Fibroblast of lung (primary cell): ENCODE data around the gene CDC14B. TPM values are rescaled to one million over a fixed set of nuclear protein-coding genes. Genes with fewer than 3 reads are reported as not detected.

Experiments used
- DNase-seq, 2 donors: peaks; one replicate each; pipeline versions ENCODE4 v3.0.0 to v3.0.0-alpha.2; 2010; ENCODE audit warnings: low read depth in 2 of 2
- H2AFZ ChIP-seq: 2 replicates; pipeline ENCODE4 v1.5.1; 2012; ENCODE audit warnings: low read length, control low read depth, inconsistent platforms
- H3K27ac ChIP-seq: 2 replicates; pipeline ENCODE4 v1.5.1; 2011; ENCODE audit warnings: low read length, control low read depth; ENCODE audit not compliant: insufficient read depth
- H3K27me3 ChIP-seq: 2 replicates; pipeline ENCODE4 v1.5.1; 2011; ENCODE audit warnings: mild to moderate bottlenecking, low read length; ENCODE audit not compliant: control insufficient read depth, insufficient read depth
- H3K36me3 ChIP-seq: 2 replicates; pipeline ENCODE4 v1.5.1; 2011; ENCODE audit warnings: low read length; ENCODE audit not compliant: control insufficient read depth, insufficient read depth
- H3K4me1 ChIP-seq: 2 replicates; pipeline ENCODE4 v1.5.1; 2011; ENCODE audit warnings: low read length; ENCODE audit not compliant: control insufficient read depth, insufficient read depth; ENCODE audit errors: extremely low read depth
- H3K4me2 ChIP-seq: 2 replicates; pipeline ENCODE4 v1.5.1; 2011; ENCODE audit warnings: low read length, control low read depth; ENCODE audit not compliant: insufficient read depth; ENCODE audit errors: extremely low read depth
- H3K4me3 ChIP-seq, 4 experiments: fragments of 200-600 bp in 1 of 4; sonication (generic) in 1 of 4; replicated peaks in 1 of 4; 2 replicates each; pipeline ENCODE4 v1.5.1; 2011 to 2016; ENCODE audit warnings: low read length in 4 of 4, low read depth in 3 of 4, mild to moderate bottlenecking in 3 of 4, control low read depth in 2 of 4, inconsistent platforms in 1 of 4, mixed read lengths in 1 of 4; ENCODE audit not compliant: insufficient read depth in 1 of 4; ENCODE audit errors: control extremely low read depth in 1 of 4
- H3K79me2 ChIP-seq: 2 replicates; pipeline ENCODE4 v1.5.1; 2012; ENCODE audit warnings: mild to moderate bottlenecking, low read length, inconsistent platforms; ENCODE audit not compliant: control insufficient read depth, insufficient read depth
- H3K9ac ChIP-seq: 2 replicates; pipeline ENCODE4 v1.5.1; 2011; ENCODE audit warnings: mild to moderate bottlenecking, low read length, control low read depth; ENCODE audit not compliant: insufficient read depth
- H3K9me3 ChIP-seq: 2 replicates; pipeline ENCODE4 v1.5.1; 2012; ENCODE audit warnings: low read depth, low read length; ENCODE audit not compliant: control insufficient read depth, insufficient read depth
- H4K20me1 ChIP-seq: 2 replicates; pipeline ENCODE4 v1.5.1; 2011; ENCODE audit warnings: low read length; ENCODE audit not compliant: control insufficient read depth, insufficient read depth; ENCODE audit errors: extremely low read depth
- EZH2 ChIP-seq: IDR thresholded peaks from 2 replicates; pipeline ENCODE4 v1.5.1; 2012; ENCODE audit warnings: low read length, control low read depth, mild to moderate bottlenecking; ENCODE audit errors: missing control alignments
- polyA plus RNA-seq, 2 donors: library from polyadenylated mRNA; depleted of rRNA in 1 of 2; stranded (reverse) in 1 of 2; unstranded in 1 of 2; fragments of >200 nt; gene quantifications; 2 replicates each; pipeline ENCODE4 v1.2.1, GENCODE V29; 2011 to 2012; ENCODE audit warnings: missing spikeins in 1 of 2
- total RNA-seq: library from RNA; depleted of rRNA; stranded (reverse); fragments of >200 nt; gene quantifications from 2 replicates; pipeline ENCODE4 v1.2.1, GENCODE V29; 2014
- TF ChIP-seq, protein P1 (sequence below), 2 donors: IDR thresholded peaks in 1 of 2; conservative IDR thresholded peaks in 1 of 2; 1 replicate in 1 of 2; 2 replicates in 1 of 2; pipeline ENCODE4 v1.5.1; 2011 to 2012; ENCODE audit warnings: low read length in 2 of 2, control low read depth in 1 of 2, inconsistent platforms in 1 of 2, low read depth in 1 of 2, mild to moderate bottlenecking in 1 of 2

CDC14B gene
- total and polyA plus RNA-seq, 2 donors (not counting 1 experiment from before 2014, with no cell fraction given), result 38.0 to 68.5 TPM

DNA sequence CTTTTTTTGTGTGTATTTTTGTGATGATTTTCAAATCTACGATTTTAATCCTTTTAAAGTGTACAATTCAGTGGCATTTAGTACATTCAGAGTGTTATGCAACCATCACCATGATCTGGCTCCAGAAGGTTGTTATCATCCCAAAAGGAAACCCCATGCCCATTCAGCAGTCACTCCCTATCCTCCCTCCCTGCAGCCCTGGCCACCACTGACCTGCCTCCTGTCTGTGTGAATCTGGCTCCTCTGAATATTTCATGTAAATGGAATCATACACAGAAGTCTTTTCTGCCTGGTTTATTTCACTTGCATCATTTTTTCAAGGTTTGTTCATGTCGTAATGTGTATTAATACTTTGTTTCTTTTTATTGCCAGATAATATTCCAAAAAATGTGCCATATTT, 137.2 kb downstream of the CDC14B start:
- H3K4me2 ChIP-seq, result no peak overlapping the region
- no peak for TF ChIP-seq EZH2
- TF ChIP-seq, protein P1, sequence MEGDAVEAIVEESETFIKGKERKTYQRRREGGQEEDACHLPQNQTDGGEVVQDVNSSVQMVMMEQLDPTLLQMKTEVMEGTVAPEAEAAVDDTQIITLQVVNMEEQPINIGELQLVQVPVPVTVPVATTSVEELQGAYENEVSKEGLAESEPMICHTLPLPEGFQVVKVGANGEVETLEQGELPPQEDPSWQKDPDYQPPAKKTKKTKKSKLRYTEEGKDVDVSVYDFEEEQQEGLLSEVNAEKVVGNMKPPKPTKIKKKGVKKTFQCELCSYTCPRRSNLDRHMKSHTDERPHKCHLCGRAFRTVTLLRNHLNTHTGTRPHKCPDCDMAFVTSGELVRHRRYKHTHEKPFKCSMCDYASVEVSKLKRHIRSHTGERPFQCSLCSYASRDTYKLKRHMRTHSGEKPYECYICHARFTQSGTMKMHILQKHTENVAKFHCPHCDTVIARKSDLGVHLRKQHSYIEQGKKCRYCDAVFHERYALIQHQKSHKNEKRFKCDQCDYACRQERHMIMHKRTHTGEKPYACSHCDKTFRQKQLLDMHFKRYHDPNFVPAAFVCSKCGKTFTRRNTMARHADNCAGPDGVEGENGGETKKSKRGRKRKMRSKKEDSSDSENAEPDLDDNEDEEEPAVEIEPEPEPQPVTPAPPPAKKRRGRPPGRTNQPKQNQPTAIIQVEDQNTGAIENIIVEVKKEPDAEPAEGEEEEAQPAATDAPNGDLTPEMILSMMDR (conservative IDR thresholded peaks at IDR 0.05 in 1 of 2, IDR thresholded peaks at IDR 0.05 in 1 of 2; ENCODE audit: low read depth in 1 of 2, low read length in 2 of 2), result no peak
- no peaks in the 10 kb centered on the region for H4K20me1 ChIP-seq
- H3K9ac ChIP-seq, result no peak overlapping the region
- no peaks in the 10 kb centered on the region for H3K79me2 ChIP-seq
- no peaks in the 10 kb centered on the region for H3K9me3 ChIP-seq
- H3K27ac ChIP-seq, result no peak overlapping the region
- peaks cover 16% of the 10 kb centered on the region for H3K4me1 ChIP-seq
- H3K36me3 ChIP-seq, result peaks cover 3% of the 10 kb centered on the region
- H2AFZ ChIP-seq, result no peak overlapping the region
- H3K27me3 ChIP-seq, result no peaks in the 10 kb centered on the region
- H3K4me3 ChIP-seq, result no peak overlapping the region
- DNase-seq, result no peak

DNA sequence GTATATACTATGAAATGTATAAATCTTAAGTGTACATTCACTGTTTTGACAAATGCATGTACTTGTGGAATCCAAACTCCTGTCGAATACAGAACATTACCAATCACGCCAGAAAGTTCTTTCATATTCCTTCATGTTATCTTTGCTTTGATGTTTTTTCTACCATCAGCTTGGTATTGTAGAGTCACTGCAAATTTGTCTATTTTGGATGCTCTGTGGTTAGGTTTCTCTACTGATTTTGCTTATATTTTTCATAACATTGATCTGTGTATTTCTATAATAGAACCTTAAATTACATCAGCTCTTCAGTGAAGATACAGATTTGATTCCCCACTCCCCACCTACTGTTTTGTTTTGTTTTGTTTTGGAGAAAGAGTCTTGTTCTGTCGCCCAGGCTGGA, 138.9 kb downstream of the CDC14B start:
- Histone ChIP-seq H3K4me2 (no peak overlapping the region), H3K4me1 (peaks cover 10% of the 10 kb centered on the region), H3K4me3 (no peak overlapping the region), H3K9ac (no peak overlapping the region), H3K36me3 (peaks cover 5% of the 10 kb centered on the region), H3K9me3 (no peaks in the 10 kb centered on the region), H3K27ac (no peak overlapping the region), H4K20me1 (no peaks in the 10 kb centered on the region), H3K79me2 (no peaks in the 10 kb centered on the region), H3K27me3 (no peaks in the 10 kb centered on the region), H2AFZ (no peak overlapping the region)
- TF ChIP-seq, protein P1 (conservative IDR thresholded peaks at IDR 0.05 in 1 of 2, IDR thresholded peaks at IDR 0.05 in 1 of 2; ENCODE audit: low read depth in 1 of 2, low read length in 2 of 2), result no peak
- TF ChIP-seq EZH2, result no peak
- no peak for DNase-seq

DNA sequence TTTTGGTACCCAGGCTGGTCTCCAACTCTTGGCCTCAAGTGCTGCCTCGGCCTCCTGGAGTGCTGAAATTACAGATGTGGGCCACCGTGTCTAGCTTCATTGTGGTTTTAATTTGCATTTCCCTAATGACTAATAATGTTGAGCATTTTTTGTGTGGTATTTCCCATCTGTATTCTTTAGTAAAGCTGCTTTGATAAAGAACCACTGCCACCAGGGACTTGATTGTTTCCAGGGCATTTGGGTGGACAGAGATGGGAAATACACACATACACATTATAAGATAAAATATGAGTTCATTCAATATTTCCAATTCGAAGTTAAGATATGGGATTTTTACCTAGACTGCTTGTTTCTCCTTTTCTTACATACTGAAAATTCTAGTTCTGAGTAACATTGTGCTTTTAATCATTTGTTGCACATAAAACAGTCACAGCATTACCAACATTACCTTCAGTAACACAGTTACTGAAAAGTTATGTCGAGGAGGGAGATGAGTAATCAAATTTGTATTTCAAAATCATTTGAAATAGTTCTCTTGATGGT, 140.7 kb downstream of the CDC14B start:
- TF ChIP-seq EZH2, result no peak
- TF ChIP-seq, protein P1 (conservative IDR thresholded peaks at IDR 0.05 in 1 of 2, IDR thresholded peaks at IDR 0.05 in 1 of 2; ENCODE audit: low read depth in 1 of 2, low read length in 2 of 2), result no peak
- Histone ChIP-seq H3K9ac (no peak overlapping the region), H3K27me3 (no peaks in the 10 kb centered on the region), H3K9me3 (no peaks in the 10 kb centered on the region), H3K4me3 (no peak overlapping the region), H2AFZ (no peak overlapping the region), H4K20me1 (no peaks in the 10 kb centered on the region), H3K4me1 (peaks cover 6% of the 10 kb centered on the region), H3K79me2 (no peaks in the 10 kb centered on the region), H3K36me3 (peaks cover 2% of the 10 kb centered on the region), H3K4me2 (no peak overlapping the region), H3K27ac (peak overlapping the region; percentile 43)
- peak in 1 of 2 donors; percentile 75 for DNase-seq
